ENCODE data around the gene PAX5. TPM values are rescaled to one million over a fixed set of nuclear protein-coding genes. Genes with fewer than 3 reads are reported as not detected.

PAX5 gene
- total RNA-seq, 2 experiments from 2014 or later = 62.5 to 141 TPM

DNA sequence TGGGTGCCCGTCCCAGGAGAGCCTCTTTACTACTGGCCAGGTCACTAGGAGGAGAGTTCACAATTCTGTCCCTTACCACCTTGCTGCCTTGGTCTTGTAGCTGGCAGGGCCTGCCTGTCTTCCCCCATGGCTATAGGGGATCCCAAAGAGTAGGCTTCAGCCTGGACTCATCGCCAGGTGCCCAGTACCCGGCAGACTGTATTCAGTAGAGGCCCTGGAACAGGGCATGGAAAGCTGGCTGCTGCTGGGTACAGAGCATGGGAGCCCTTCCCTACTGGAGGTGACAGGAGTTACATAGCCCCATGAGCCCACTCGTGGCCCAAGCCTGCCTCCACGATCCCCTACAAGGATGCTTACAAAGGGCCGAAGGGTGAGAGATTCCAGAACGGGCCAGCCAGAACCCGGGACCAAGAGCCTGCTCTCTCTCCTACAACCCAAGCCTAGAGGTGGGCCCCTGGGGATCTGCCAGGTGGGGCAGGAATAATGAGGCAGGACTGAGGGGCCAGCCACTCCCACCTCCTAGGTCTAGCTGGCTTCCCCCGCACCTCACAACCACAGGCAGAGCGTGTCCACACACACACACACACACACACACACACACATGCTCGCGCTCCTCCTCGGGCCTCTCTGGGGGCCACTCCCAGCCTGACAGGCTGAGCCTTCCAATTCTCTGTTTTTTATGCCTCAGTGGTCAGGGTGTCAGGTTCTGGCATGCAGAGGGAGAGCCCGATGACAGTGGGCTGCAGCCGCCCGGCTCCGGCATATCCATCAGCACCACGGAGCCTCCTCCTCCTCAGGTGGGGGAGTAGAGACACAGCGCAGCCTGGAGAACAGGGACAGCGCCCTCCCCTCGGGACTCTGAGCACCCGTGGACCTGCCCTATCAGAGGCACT is 186.0 kb downstream of the PAX5 start:
- Histone ChIP-seq H3K4me2 (ENCODE audit: low read length) (no peak overlapping the region), H3K27ac (ENCODE audit: low read depth, low read length, poor library complexity, severe bottlenecking) (no peak overlapping the region), H3K9me3 (ENCODE audit: low read length) (no peaks in the 10 kb centered on the region), H3K79me2 (ENCODE audit: insufficient read depth, low read depth, low read length) (no peaks in the 10 kb centered on the region), H4K20me1 (ENCODE audit: insufficient read depth, low read length) (no peaks in the 10 kb centered on the region), H3K36me3 (ENCODE audit: insufficient read depth, low read length) (peaks cover 88% of the 10 kb centered on the region), H3K4me1 (ENCODE audit: insufficient read depth, low read length, poor library complexity, severe bottlenecking) (no peaks in the 10 kb centered on the region), H3K9me2 (ENCODE audit: insufficient read depth, low read length) (no peaks in the 10 kb centered on the region), H2AFZ (ENCODE audit: low read length) (no peak overlapping the region), H3K4me3 (ENCODE audit: low read depth, low read length, poor library complexity, severe bottlenecking) (no peak overlapping the region)
- ChIA-PET CTCF (ENCODE audit: unreplicated experiment) (no interaction called here), POLR2A (no interaction called here)
- no TSS peak for BruUV-seq (replicated peaks)
- intact Hi-C loops (cut with micrococcal nuclease; ENCODE audit: unreplicated experiment) = no loop called here
- DNase-seq (ENCODE audit: low spot score) = no peak
- TF ChIP-seq, protein P1, sequence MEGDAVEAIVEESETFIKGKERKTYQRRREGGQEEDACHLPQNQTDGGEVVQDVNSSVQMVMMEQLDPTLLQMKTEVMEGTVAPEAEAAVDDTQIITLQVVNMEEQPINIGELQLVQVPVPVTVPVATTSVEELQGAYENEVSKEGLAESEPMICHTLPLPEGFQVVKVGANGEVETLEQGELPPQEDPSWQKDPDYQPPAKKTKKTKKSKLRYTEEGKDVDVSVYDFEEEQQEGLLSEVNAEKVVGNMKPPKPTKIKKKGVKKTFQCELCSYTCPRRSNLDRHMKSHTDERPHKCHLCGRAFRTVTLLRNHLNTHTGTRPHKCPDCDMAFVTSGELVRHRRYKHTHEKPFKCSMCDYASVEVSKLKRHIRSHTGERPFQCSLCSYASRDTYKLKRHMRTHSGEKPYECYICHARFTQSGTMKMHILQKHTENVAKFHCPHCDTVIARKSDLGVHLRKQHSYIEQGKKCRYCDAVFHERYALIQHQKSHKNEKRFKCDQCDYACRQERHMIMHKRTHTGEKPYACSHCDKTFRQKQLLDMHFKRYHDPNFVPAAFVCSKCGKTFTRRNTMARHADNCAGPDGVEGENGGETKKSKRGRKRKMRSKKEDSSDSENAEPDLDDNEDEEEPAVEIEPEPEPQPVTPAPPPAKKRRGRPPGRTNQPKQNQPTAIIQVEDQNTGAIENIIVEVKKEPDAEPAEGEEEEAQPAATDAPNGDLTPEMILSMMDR (conservative IDR thresholded peaks at IDR 0.05; ENCODE audit: low read length) = no peak
- no peak for TF ChIP-seq EZH2phosphoT487 (IDR thresholded peaks at IDR 0.05; ENCODE audit: borderline replicate concordance, low read depth, low read length)

- TF ChIP-seq EZH2phosphoT487 (IDR thresholded peaks at IDR 0.05; ENCODE audit: borderline replicate concordance, low read depth, low read length) = no peak
- TF ChIP-seq, protein P1 (conservative IDR thresholded peaks at IDR 0.05; ENCODE audit: low read length) = no peak
- Histone ChIP-seq H2AFZ (ENCODE audit: low read length) (no peak overlapping the region), H3K9me2 (ENCODE audit: insufficient read depth, low read length) (no peaks in the 10 kb centered on the region), H3K79me2 (ENCODE audit: insufficient read depth, low read depth, low read length) (no peaks in the 10 kb centered on the region), H3K4me3 (ENCODE audit: low read depth, low read length, poor library complexity, severe bottlenecking) (no peak overlapping the region), H4K20me1 (ENCODE audit: insufficient read depth, low read length) (no peaks in the 10 kb centered on the region), H3K36me3 (ENCODE audit: insufficient read depth, low read length) (peaks cover 88% of the 10 kb centered on the region), H3K4me2 (ENCODE audit: low read length) (no peak overlapping the region), H3K9me3 (ENCODE audit: low read length) (no peaks in the 10 kb centered on the region), H3K4me1 (ENCODE audit: insufficient read depth, low read length, poor library complexity, severe bottlenecking) (no peaks in the 10 kb centered on the region), H3K27ac (ENCODE audit: low read depth, low read length, poor library complexity, severe bottlenecking) (no peak overlapping the region)
- BruUV-seq (replicated peaks) = no TSS peak
- ChIA-PET POLR2A (no interaction called here), CTCF (ENCODE audit: unreplicated experiment) (no interaction called here)
- DNase-seq (ENCODE audit: low spot score) = no peak
- intact Hi-C loops (cut with micrococcal nuclease; ENCODE audit: unreplicated experiment) = no loop called here
These were observed 187.4 kb downstream of the PAX5 start for GRCh38 chr9:36846621-36847020.

DNA sequence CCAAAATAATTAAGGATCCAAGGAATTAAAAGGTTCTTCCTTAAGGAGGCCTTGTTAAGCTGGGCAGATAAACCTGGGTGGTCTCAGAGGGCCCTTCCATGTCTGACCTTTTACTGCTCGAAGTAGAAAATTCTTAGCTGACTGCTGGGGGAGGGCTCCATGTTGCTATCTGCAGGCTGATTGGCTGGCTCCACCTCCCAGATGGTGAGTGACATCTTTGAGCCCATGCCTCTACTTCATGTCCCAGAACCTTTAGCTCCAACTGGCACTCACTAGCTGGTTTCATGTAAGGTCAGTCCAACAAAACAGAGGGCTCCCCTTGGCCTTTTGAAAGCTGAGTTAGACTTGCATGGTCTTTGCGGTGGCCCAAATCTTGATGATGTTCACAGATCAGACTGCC is 188.2 kb downstream of the PAX5 start:
- H3K4me3 ChIP-seq (ENCODE audit: low read depth, low read length, poor library complexity, severe bottlenecking) = no peak overlapping the region
- peaks cover 88% of the 10 kb centered on the region for H3K36me3 ChIP-seq (ENCODE audit: insufficient read depth, low read length)
- no peaks in the 10 kb centered on the region for H3K9me3 ChIP-seq (ENCODE audit: low read length)
- BruUV-seq (replicated peaks) = no TSS peak
- intact Hi-C loops (cut with micrococcal nuclease; ENCODE audit: unreplicated experiment) = no loop called here
- CTCF ChIA-PET (ENCODE audit: unreplicated experiment) = no interaction called here
- no peak overlapping the region for H2AFZ ChIP-seq (ENCODE audit: low read length)
- no peaks in the 10 kb centered on the region for H4K20me1 ChIP-seq (ENCODE audit: insufficient read depth, low read length)
- POLR2A ChIA-PET = interaction anchor here (1.1 kb wide), 1 partner anchor 163 kb away, joined by 3 read pairs; no protein-coding TSS in a partner anchor
- no peak for TF ChIP-seq EZH2phosphoT487 (IDR thresholded peaks at IDR 0.05; ENCODE audit: borderline replicate concordance, low read depth, low read length)
- TF ChIP-seq, protein P1 (conservative IDR thresholded peaks at IDR 0.05; ENCODE audit: low read length) = no peak
- no peaks in the 10 kb centered on the region for H3K79me2 ChIP-seq (ENCODE audit: insufficient read depth, low read depth, low read length)
- no peaks in the 10 kb centered on the region for H3K9me2 ChIP-seq (ENCODE audit: insufficient read depth, low read length)
- no peak overlapping the region for H3K4me2 ChIP-seq (ENCODE audit: low read length)
- H3K27ac ChIP-seq (ENCODE audit: low read depth, low read length, poor library complexity, severe bottlenecking) = no peak overlapping the region
- no peaks in the 10 kb centered on the region for H3K4me1 ChIP-seq (ENCODE audit: insufficient read depth, low read length, poor library complexity, severe bottlenecking)
- DNase-seq (ENCODE audit: low spot score) = no peak
